Naive thymus-derived CD4-positive, alpha-beta T cell (primary cell): ENCODE measurements around the gene RPS3. TPM values are rescaled to one million over a fixed set of nuclear protein-coding genes. Genes with fewer than 3 reads are reported as not detected.

Experiments
- ATAC-seq: fragments of 150-1000 bp; cut with Tn5 transposase; 2 replicates; pipeline ENCODE4 v1.10.0; 2021; ENCODE audit warnings: mild to moderate bottlenecking, moderate library complexity
- CTCF ChIA-PET: fragments of 350-600 bp; sonication (Branson Sonifier 250); formaldehyde crosslinking; loops from one replicate; lab custom pipeline; 2021; ENCODE audit warnings: antibody characterized with exemption; lab: Charles Lee
- POLR2A ChIA-PET: fragments of 350-600 bp; sonication (Branson Sonifier 250); formaldehyde crosslinking; loops from one replicate; lab custom pipeline; 2021; ENCODE audit warnings: antibody characterized with exemption, inconsistent platforms; lab: Charles Lee
- DNase-seq, 9 donors: peaks; one replicate each; pipeline versions ENCODE4 v3.0.0 to v3.0.0-alpha.2; 2020 to 2022; ENCODE audit warnings: mixed read lengths in 1 of 9
- H3K27ac ChIP-seq: one replicate; pipeline ENCODE4 v1.7.0; 2013; ENCODE audit warnings: mild to moderate bottlenecking, low read depth, low read length, moderate library complexity
- H3K27me3 ChIP-seq, 2 donors: one replicate each; pipeline ENCODE4 v1.7.0; 2013; ENCODE audit warnings: low read length in 2 of 2, mild to moderate bottlenecking in 2 of 2, moderate library complexity in 2 of 2; ENCODE audit not compliant: control insufficient read depth in 2 of 2, insufficient read depth in 2 of 2
- H3K36me3 ChIP-seq, 3 experiments: 1 replicate in 2 of 3; 2 replicates in 1 of 3; pipeline ENCODE4 v1.7.0; 2013; ENCODE audit warnings: low read length in 3 of 3, mild to moderate bottlenecking in 3 of 3, moderate library complexity in 1 of 3; ENCODE audit not compliant: insufficient read depth in 3 of 3, control insufficient read depth in 2 of 3
- H3K4me1 ChIP-seq, 2 donors: one replicate each; pipeline ENCODE4 v1.7.0; 2013; ENCODE audit warnings: low read length in 2 of 2, mild to moderate bottlenecking in 2 of 2, moderate library complexity in 1 of 2; ENCODE audit not compliant: control insufficient read depth in 2 of 2, insufficient read depth in 2 of 2
- H3K4me3 ChIP-seq: 2 replicates; pipeline ENCODE4 v1.7.0; 2013; ENCODE audit warnings: mild to moderate bottlenecking, low read length
- H3K9me3 ChIP-seq, 3 experiments: 1 replicate in 2 of 3; 2 replicates in 1 of 3; pipeline ENCODE4 v1.7.0; 2013; ENCODE audit warnings: low read length in 3 of 3; ENCODE audit not compliant: control insufficient read depth in 2 of 3
- H3K27ac Mint-ChIP-seq, 9 donors: one replicate each; pipeline ENCODE4 v1.8.0; 2020 to 2022; ENCODE audit warnings: mixed read lengths in 9 of 9, mild to moderate bottlenecking in 8 of 9, moderate library complexity in 5 of 9, inconsistent platforms in 2 of 9
- H3K27me3 Mint-ChIP-seq, 5 donors: one replicate each; pipeline ENCODE4 v1.8.0; 2021 to 2022; ENCODE audit warnings: mixed read lengths in 5 of 5, mild to moderate bottlenecking in 1 of 5
- H3K36me3 Mint-ChIP-seq, 5 donors: one replicate each; pipeline ENCODE4 v1.8.0; 2020 to 2022; ENCODE audit warnings: mixed read lengths in 5 of 5, mild to moderate bottlenecking in 3 of 5, inconsistent platforms in 1 of 5
- H3K4me1 Mint-ChIP-seq, 7 donors: one replicate each; pipeline ENCODE4 v1.8.0; 2020 to 2022; ENCODE audit warnings: mixed read lengths in 7 of 7, mild to moderate bottlenecking in 3 of 7, inconsistent platforms in 1 of 7
- H3K4me3 Mint-ChIP-seq, 10 donors: one replicate each; pipeline ENCODE4 v1.8.0; 2020 to 2022; ENCODE audit warnings: mild to moderate bottlenecking in 10 of 10, mixed read lengths in 10 of 10, moderate library complexity in 6 of 10, inconsistent platforms in 2 of 10
- H3K9me3 Mint-ChIP-seq, 11 donors: one replicate each; pipeline ENCODE4 v1.8.0; 2020 to 2022; ENCODE audit warnings: mixed read lengths in 11 of 11, mild to moderate bottlenecking in 4 of 11, inconsistent platforms in 1 of 11, moderate library complexity in 1 of 11
- intact Hi-C, 2 donors: fragments of 100-400 bp; cut with micrococcal nuclease; formaldehyde crosslinking; loops; one replicate each; pipeline ENCODE4 v1.15.1; 2023
- polyA plus RNA-seq, 2 donors: library from polyadenylated mRNA; unstranded; fragments of 300-500 nt; fragmentation: Illumina TruSeq; gene quantifications; one replicate each; pipeline ENCODE4 v1.2.3, GENCODE V29; 2021
- total RNA-seq, 6 experiments: library from RNA in 5 of 6; stranded (reverse) in 5 of 6; gene quantifications; 1 replicate in 5 of 6; 2 replicates in 1 of 6; pipeline ENCODE4 v1.2.3 and lab custom pipeline; 2021 to 2026

The RPS3 gene
- total and polyA plus RNA-seq, 7 experiments from 2014 or later: 3,135 to 7,167 (median 5,170) TPM

DNA sequence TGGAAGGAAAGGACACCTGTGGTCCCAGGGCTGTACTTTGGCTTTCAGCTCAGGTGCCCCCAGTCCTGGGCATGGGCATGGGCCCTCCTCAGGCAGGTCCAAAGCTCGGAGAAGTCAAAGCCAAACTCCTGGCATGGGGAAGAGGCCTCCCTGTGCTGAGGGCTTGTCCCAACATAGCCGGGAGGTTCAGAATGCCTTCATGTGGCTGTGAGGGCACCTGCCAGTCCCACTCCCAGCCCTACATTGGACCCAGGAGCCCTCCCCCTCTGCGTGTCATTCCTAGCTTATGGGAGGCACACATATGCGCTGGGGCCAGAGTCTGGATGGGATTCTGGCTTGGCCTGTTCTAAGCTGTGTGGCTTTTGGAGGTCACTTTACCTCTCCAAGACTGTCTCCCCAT, 34.7 kb downstream of the RPS3 start:
- no peaks in the 10 kb centered on the region for H3K36me3 ChIP-seq
- DNase-seq (no peak), ATAC-seq (no peak)
- peaks cover 0 to 11% (median 6%) of the 10 kb centered on the region in 5 donors for H3K36me3 Mint-ChIP-seq
- H3K9me3 ChIP-seq: peaks cover 0 to 4% (median 0%) of the 10 kb centered on the region in 3 experiments
- H3K4me3 ChIP-seq: no peak overlapping the region
- peaks cover 30 to 45% (median 38%) of the 10 kb centered on the region in 5 donors for H3K27me3 Mint-ChIP-seq
- ChIA-PET CTCF (interaction anchor here (0.6 kb wide), 1 partner anchor 10 kb away, joined by 3 read pairs; no protein-coding TSS in a partner anchor), POLR2A (no interaction called here)
- H3K27me3 ChIP-seq: peaks cover 4 to 5% of the 10 kb centered on the region in 2 donors
- H3K9me3 Mint-ChIP-seq: peaks cover 0 to 5% (median 3%) of the 10 kb centered on the region in 11 donors
- peaks cover 8 to 10% of the 10 kb centered on the region in 2 donors for H3K4me1 ChIP-seq
- H3K27ac ChIP-seq: no peak overlapping the region
- no peak overlapping the region for H3K27ac Mint-ChIP-seq
- H3K4me3 Mint-ChIP-seq: no peak overlapping the region
- intact Hi-C loops: no loop called here
- peaks cover 4 to 17% (median 14%) of the 10 kb centered on the region in 7 donors for H3K4me1 Mint-ChIP-seq

DNA sequence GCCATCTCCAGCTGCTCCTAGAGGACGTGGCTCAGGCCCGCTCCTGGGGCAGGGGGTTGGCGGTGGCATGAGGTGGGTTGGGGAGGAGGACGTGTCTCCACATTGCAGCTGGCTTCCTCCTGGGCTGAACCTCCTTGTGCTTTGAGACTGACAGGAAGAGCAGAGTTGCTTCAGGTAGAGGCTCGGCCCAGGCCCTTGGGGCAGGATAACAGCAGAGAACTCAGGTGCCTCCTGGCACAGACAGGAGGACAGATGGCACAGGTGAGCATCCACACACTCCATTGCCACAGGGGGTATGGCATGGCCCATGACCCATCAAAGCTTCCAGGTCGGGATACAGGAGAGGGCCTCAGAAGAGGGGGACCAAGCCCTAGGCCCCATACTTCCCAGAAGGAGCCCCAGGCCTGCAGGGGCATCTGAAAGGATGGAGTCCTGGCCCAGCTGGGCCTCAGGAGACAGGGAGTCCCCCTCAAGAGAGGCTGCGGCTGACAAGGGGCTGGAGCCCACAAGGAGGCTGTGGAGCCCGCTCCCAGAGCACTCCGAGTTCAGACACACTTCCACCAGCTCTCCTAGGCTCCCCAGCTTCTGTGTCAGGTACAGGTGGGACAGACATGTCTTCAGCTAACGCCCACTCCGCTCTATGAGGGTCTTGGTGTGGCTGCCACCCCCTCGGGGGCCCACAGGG, 35.7 kb downstream of the RPS3 start:
- Histone ChIP-seq H3K4me1 (peaks cover 6 to 8% of the 10 kb centered on the region in 2 donors), H3K27ac (no peak overlapping the region), H3K9me3 (no peaks in the 10 kb centered on the region), H3K27me3 (peaks cover 4 to 5% of the 10 kb centered on the region in 2 donors), H3K4me3 (no peak overlapping the region), H3K36me3 (no peaks in the 10 kb centered on the region)
- no peak for ATAC-seq
- peaks cover 0 to 11% (median 2%) of the 10 kb centered on the region in 5 donors for H3K36me3 Mint-ChIP-seq
- POLR2A ChIA-PET: no interaction called here
- H3K4me3 Mint-ChIP-seq: no peak overlapping the region
- peaks cover 26 to 40% (median 34%) of the 10 kb centered on the region in 5 donors for H3K27me3 Mint-ChIP-seq
- CTCF ChIA-PET: no interaction called here
- intact Hi-C loops: no loop called here
- DNase-seq: no peak
- no peak overlapping the region for H3K27ac Mint-ChIP-seq
- H3K9me3 Mint-ChIP-seq: peaks cover 0 to 3% (median 0%) of the 10 kb centered on the region in 11 donors
- peaks cover 0 to 12% (median 9%) of the 10 kb centered on the region in 7 donors for H3K4me1 Mint-ChIP-seq

DNA sequence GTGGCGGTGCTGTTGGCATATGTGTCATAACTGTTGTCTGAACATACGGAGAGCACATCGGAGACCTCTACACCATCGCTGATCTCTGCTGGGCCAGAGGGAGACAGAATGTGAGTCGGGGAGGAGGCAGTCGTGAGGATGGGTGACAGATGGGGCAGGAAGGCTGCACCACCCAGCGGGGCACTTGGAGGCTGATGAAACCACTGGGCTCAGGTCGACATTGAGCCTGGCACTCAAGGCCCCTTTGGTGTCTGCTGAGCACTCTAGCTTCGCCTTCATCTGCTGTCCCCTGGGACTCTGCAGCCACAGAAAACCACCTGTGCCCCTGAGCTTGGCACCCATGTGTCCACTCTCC, 36.2 kb downstream of the RPS3 start:
- H3K4me1 ChIP-seq: peaks cover 5 to 6% of the 10 kb centered on the region in 2 donors
- Mint-ChIP-seq H3K9me3 (peaks cover 0 to 3% (median 0%) of the 10 kb centered on the region in 11 donors), H3K36me3 (peaks cover 0 to 11% (median 2%) of the 10 kb centered on the region in 5 donors), H3K4me3 (no peak overlapping the region), H3K4me1 (peaks cover 0 to 11% (median 7%) of the 10 kb centered on the region in 7 donors), H3K27me3 (peaks cover 24 to 38% (median 32%) of the 10 kb centered on the region in 5 donors), H3K27ac (no peak overlapping the region)
- H3K27me3 ChIP-seq: peaks cover 4 to 5% of the 10 kb centered on the region in 2 donors
- ATAC-seq: no peak
- H3K36me3 ChIP-seq: no peaks in the 10 kb centered on the region
- no peak overlapping the region for H3K4me3 ChIP-seq
- intact Hi-C loops: no loop called here
- no peak for DNase-seq
- CTCF ChIA-PET: no interaction called here
- H3K9me3 ChIP-seq: no peaks in the 10 kb centered on the region
- POLR2A ChIA-PET: no interaction called here
- H3K27ac ChIP-seq: no peak overlapping the region

DNA sequence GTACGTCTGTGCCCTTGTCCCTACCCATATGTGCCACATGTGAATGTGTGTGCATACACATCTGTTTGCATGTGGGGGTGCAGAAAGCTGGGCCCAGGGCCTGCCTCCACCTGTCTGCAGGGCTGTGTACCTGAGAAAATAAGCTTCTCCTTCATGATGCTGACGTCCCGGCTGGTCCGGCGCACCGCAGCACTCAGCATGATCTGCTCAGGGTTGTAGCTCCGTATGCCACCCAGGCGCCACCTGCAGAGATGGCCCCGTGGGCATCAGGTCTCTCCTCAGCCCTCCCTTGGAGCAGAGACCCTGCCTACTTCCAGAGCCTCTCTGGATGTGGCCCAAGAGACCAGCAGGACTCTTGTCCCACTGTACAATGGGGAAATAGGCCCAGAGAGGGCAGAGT, 37.5 kb downstream of the RPS3 start:
- no peaks in the 10 kb centered on the region for H3K9me3 ChIP-seq
- DNase-seq (no peak), ATAC-seq (no peak)
- ChIA-PET POLR2A (no interaction called here), CTCF (no interaction called here)
- H3K4me3 ChIP-seq: no peak overlapping the region
- no peak overlapping the region for H3K4me3 Mint-ChIP-seq
- no peak overlapping the region for H3K27ac Mint-ChIP-seq
- H3K4me1 Mint-ChIP-seq: peaks cover 0 to 2% (median 0%) of the 10 kb centered on the region in 7 donors
- no peaks in the 10 kb centered on the region for H3K9me3 Mint-ChIP-seq
- peaks cover 0 to 4% of the 10 kb centered on the region in 2 donors for H3K27me3 ChIP-seq
- H3K36me3 Mint-ChIP-seq: peaks cover 0 to 11% (median 0%) of the 10 kb centered on the region in 5 donors
- H3K4me1 ChIP-seq: no peaks in the 10 kb centered on the region
- H3K27me3 Mint-ChIP-seq: peaks cover 12 to 28% (median 19%) of the 10 kb centered on the region in 5 donors
- intact Hi-C loops: no loop called here
- H3K36me3 ChIP-seq: no peaks in the 10 kb centered on the region
- H3K27ac ChIP-seq: no peak overlapping the region

DNA sequence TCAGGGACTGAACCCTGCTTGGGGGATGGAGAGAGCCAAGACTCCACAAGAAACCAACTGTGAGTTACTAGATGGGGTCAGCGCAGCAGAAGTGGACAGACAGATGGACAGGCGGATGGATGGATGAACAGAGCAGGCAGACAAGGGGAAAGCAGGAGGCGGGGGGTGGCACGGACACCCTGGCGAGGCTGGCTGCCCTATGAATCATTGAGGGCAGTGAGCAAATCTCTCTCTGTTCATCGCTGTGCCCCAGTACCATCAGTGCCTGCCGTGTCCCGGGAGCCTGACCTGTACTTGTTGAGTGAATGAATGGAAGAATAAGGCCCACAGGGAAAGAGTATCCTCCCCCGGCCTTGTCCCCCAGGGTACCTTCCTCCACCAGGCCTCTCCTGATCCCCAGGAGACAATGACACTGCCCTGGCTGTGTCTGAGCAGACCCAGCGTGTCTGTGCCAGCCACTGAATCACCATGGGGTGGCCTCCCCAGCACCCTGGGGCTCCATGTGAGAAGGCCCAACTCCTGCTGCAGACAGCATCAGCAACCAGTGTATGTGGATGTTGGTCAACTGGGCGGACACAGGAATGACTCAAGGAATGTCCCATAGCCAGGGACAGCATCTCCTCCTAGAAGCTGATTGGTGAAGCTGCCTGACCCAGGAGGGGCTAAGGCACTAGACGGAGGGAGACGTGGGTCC, 38.8 kb downstream of the RPS3 start:
- no peaks in the 10 kb centered on the region for H3K4me1 ChIP-seq
- H3K27me3 ChIP-seq: no peaks in the 10 kb centered on the region
- Mint-ChIP-seq H3K9me3 (no peaks in the 10 kb centered on the region), H3K27ac (peak overlapping the region in 2 of 9 donors; percentile 20 to 78), H3K36me3 (peaks cover 0 to 11% (median 0%) of the 10 kb centered on the region in 5 donors), H3K27me3 (peaks cover 5 to 15% (median 6%) of the 10 kb centered on the region in 5 donors), H3K4me1 (no peaks in the 10 kb centered on the region), H3K4me3 (no peak overlapping the region)
- DNase-seq (no peak), ATAC-seq (no peak)
- no peak overlapping the region for H3K27ac ChIP-seq
- H3K9me3 ChIP-seq: no peaks in the 10 kb centered on the region
- H3K36me3 ChIP-seq: no peaks in the 10 kb centered on the region
- ChIA-PET POLR2A (interaction anchor here (0.8 kb wide), 1 partner anchor 229 kb away, joined by 4 read pairs; no protein-coding TSS in a partner anchor), CTCF (interaction anchor here (0.6 kb wide), 1 partner anchor 144 kb away, joined by 3 read pairs; no protein-coding TSS in a partner anchor)
- intact Hi-C loops: no loop called here
- no peak overlapping the region for H3K4me3 ChIP-seq

DNA sequence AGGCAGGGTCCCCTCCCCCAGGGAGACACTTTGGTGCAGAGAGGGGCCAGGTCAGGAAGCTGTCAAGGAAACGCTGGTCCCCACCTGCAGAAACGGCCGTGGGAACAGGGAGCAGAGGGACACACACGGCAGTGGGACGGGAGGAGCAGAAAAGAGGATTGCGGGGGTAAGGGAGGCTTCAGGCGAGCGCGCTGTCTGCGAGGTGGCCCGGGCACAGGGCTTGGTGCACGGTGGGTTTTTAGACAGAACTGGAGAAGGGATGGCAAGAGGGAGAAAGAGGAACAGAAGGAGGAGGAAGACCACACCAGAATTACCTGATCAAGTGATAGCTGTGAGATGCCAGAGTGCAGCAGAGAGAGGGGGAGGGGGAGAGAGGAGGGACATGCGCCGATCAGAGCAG, 39.7 kb downstream of the RPS3 start:
- POLR2A ChIA-PET: interaction anchor here (0.7 kb wide), 1 partner anchor 81 kb away, joined by 3 read pairs; no protein-coding TSS in a partner anchor

More for the DNA sequence above, 39.7 kb downstream of the RPS3 start:
- H3K27ac ChIP-seq: no peak overlapping the region
- intact Hi-C loops: no loop called here
- no peak overlapping the region for H3K4me3 Mint-ChIP-seq
- H3K4me3 ChIP-seq: no peak overlapping the region
- ATAC-seq (no peak), DNase-seq (no peak)
- H3K36me3 ChIP-seq: no peaks in the 10 kb centered on the region
- CTCF ChIA-PET: interaction anchor here (0.6 kb wide), 1 partner anchor 143 kb away, joined by 3 read pairs; no protein-coding TSS in a partner anchor
- H3K9me3 ChIP-seq: no peaks in the 10 kb centered on the region
- H3K27ac Mint-ChIP-seq: no peak overlapping the region
- no peaks in the 10 kb centered on the region for H3K27me3 ChIP-seq
- H3K36me3 Mint-ChIP-seq: peaks cover 0 to 11% (median 0%) of the 10 kb centered on the region in 5 donors
- H3K9me3 Mint-ChIP-seq: no peaks in the 10 kb centered on the region
- peaks cover 0 to 8% (median 0%) of the 10 kb centered on the region in 5 donors for H3K27me3 Mint-ChIP-seq
- H3K4me1 ChIP-seq: no peaks in the 10 kb centered on the region
- no peaks in the 10 kb centered on the region for H3K4me1 Mint-ChIP-seq
